Astrocyte (in vitro differentiated cells and primary cell): Measurements from ENCODE around the gene CPNE4. TPM values are rescaled to one million over a fixed set of nuclear protein-coding genes. Genes with fewer than 3 reads are reported as not detected.

Experiments
- DNase-seq: peaks from one replicate; pipeline ENCODE4 v3.0.0-alpha.2; 2010; ENCODE audit warnings: low read depth
- FAIRE-seq: peaks from 2 replicates; lab custom pipeline; 2011; peaks lifted over from hg19 to GRCh38; lab: Jason Lieb, UNC
- H2AFZ ChIP-seq: 2 replicates; pipeline ENCODE4 v1.6.0; 2012; ENCODE audit warnings: low read depth, low read length, inconsistent platforms
- H3K27ac ChIP-seq: 2 replicates; pipeline ENCODE4 v1.5.1; 2011; ENCODE audit warnings: low read depth, low read length, inconsistent platforms
- H3K27me3 ChIP-seq: 2 replicates; pipeline ENCODE4 v1.6.0; 2011; ENCODE audit warnings: low read length, inconsistent platforms; ENCODE audit not compliant: insufficient read depth
- H3K36me3 ChIP-seq: 2 replicates; pipeline ENCODE4 v1.5.1; 2011; ENCODE audit warnings: low read length, inconsistent platforms; ENCODE audit not compliant: insufficient read depth
- H3K4me1 ChIP-seq: 2 replicates; pipeline ENCODE4 v1.5.1; 2011; ENCODE audit warnings: low read length, inconsistent platforms; ENCODE audit not compliant: insufficient read depth
- H3K4me2 ChIP-seq: 2 replicates; pipeline ENCODE4 v1.6.0; 2012; ENCODE audit warnings: low read length, inconsistent platforms
- H3K4me3 ChIP-seq: 2 replicates; pipeline ENCODE4 v1.5.1; 2011; ENCODE audit warnings: low read depth, mild to moderate bottlenecking, low read length, inconsistent platforms; ENCODE audit not compliant: insufficient read depth
- H3K79me2 ChIP-seq: 2 replicates; pipeline ENCODE4 v1.6.0; 2012; ENCODE audit warnings: mild to moderate bottlenecking, low read length, inconsistent platforms; ENCODE audit not compliant: insufficient read depth
- H3K9ac ChIP-seq: 2 replicates; pipeline ENCODE4 v1.6.0; 2012; ENCODE audit warnings: mild to moderate bottlenecking, low read length, inconsistent platforms
- H3K9me3 ChIP-seq: 2 replicates; pipeline ENCODE4 v1.5.1; 2012; ENCODE audit warnings: low read depth, mild to moderate bottlenecking, low read length, inconsistent platforms; ENCODE audit not compliant: insufficient read depth
- H4K20me1 ChIP-seq: 2 replicates; pipeline ENCODE4 v1.6.0; 2012; ENCODE audit warnings: low read length, inconsistent platforms; ENCODE audit not compliant: insufficient read depth
- H3K27ac Mint-ChIP-seq: one replicate; pipeline ENCODE4 v1.8.0; 2021; ENCODE audit warnings: mild to moderate bottlenecking, mixed read lengths; ENCODE audit not compliant: unreplicated experiment
- H3K27me3 Mint-ChIP-seq: one replicate; pipeline ENCODE4 v1.8.0; 2021; ENCODE audit warnings: low read depth, mixed read lengths; ENCODE audit not compliant: unreplicated experiment
- H3K36me3 Mint-ChIP-seq: one replicate; pipeline ENCODE4 v1.8.0; 2021; ENCODE audit warnings: low read depth, mixed read lengths; ENCODE audit not compliant: unreplicated experiment
- H3K4me1 Mint-ChIP-seq: one replicate; pipeline ENCODE4 v1.8.0; 2021; ENCODE audit warnings: low read depth, mixed read lengths; ENCODE audit not compliant: unreplicated experiment
- H3K4me3 Mint-ChIP-seq: one replicate; pipeline ENCODE4 v1.8.0; 2021; ENCODE audit warnings: mild to moderate bottlenecking, moderate library complexity, mixed read lengths; ENCODE audit not compliant: unreplicated experiment
- H3K9me3 Mint-ChIP-seq: one replicate; pipeline ENCODE4 v1.8.0; 2021; ENCODE audit warnings: mild to moderate bottlenecking, mixed read lengths; ENCODE audit not compliant: unreplicated experiment
- EZH2 ChIP-seq: IDR thresholded peaks from 2 replicates; pipeline ENCODE4 v1.6.1; 2012; ENCODE audit warnings: mild to moderate bottlenecking, low read length, inconsistent platforms; ENCODE audit not compliant: insufficient read depth
- total RNA-seq: library from RNA; stranded (reverse); gene quantifications from 2 replicates; pipeline ENCODE4 v1.2.1, GENCODE V29; 2021
- TF ChIP-seq, protein P1 (sequence below): IDR thresholded peaks from 2 replicates; pipeline ENCODE4 v1.5.1; 2011; ENCODE audit warnings: low read depth, mild to moderate bottlenecking, inconsistent platforms, low read length, moderate library complexity; ENCODE audit not compliant: insufficient read depth

CPNE4 gene
- total RNA-seq, 1 donor from 2014 or later: 0.68 TPM

GRCh38 chr3:132020058-132020457 is 14.8 kb downstream of the CPNE4 start:
- Histone ChIP-seq H3K27ac (no peak overlapping the region), H3K79me2 (no peaks in the 10 kb centered on the region), H3K36me3 (no peaks in the 10 kb centered on the region), H3K27me3 (peaks cover 3% of the 10 kb centered on the region), H2AFZ (no peak overlapping the region), H3K4me2 (no peak overlapping the region), H4K20me1 (no peaks in the 10 kb centered on the region), H3K9me3 (no peaks in the 10 kb centered on the region), H3K4me1 (no peaks in the 10 kb centered on the region), H3K4me3 (no peak overlapping the region), H3K9ac (no peak overlapping the region)
- FAIRE-seq: no peak
- Mint-ChIP-seq H3K27me3 (peaks cover 14% of the 10 kb centered on the region), H3K4me1 (peaks cover 13% of the 10 kb centered on the region), H3K4me3 (no peak overlapping the region), H3K9me3 (peaks cover 1% of the 10 kb centered on the region), H3K36me3 (no peaks in the 10 kb centered on the region), H3K27ac (no peak overlapping the region)
- DNase-seq: no peak
- TF ChIP-seq, protein P1, sequence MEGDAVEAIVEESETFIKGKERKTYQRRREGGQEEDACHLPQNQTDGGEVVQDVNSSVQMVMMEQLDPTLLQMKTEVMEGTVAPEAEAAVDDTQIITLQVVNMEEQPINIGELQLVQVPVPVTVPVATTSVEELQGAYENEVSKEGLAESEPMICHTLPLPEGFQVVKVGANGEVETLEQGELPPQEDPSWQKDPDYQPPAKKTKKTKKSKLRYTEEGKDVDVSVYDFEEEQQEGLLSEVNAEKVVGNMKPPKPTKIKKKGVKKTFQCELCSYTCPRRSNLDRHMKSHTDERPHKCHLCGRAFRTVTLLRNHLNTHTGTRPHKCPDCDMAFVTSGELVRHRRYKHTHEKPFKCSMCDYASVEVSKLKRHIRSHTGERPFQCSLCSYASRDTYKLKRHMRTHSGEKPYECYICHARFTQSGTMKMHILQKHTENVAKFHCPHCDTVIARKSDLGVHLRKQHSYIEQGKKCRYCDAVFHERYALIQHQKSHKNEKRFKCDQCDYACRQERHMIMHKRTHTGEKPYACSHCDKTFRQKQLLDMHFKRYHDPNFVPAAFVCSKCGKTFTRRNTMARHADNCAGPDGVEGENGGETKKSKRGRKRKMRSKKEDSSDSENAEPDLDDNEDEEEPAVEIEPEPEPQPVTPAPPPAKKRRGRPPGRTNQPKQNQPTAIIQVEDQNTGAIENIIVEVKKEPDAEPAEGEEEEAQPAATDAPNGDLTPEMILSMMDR: no peak
- no peak for TF ChIP-seq EZH2

- peak overlapping the region; percentile 64 for H3K27ac Mint-ChIP-seq
- H3K4me3 Mint-ChIP-seq: no peak overlapping the region
- H3K27me3 Mint-ChIP-seq: peaks cover 9% of the 10 kb centered on the region
- Histone ChIP-seq H2AFZ (no peak overlapping the region), H3K4me1 (no peaks in the 10 kb centered on the region), H3K4me3 (no peak overlapping the region), H3K9me3 (no peaks in the 10 kb centered on the region), H3K36me3 (no peaks in the 10 kb centered on the region), H3K9ac (no peak overlapping the region), H3K27me3 (peaks cover 3% of the 10 kb centered on the region), H3K4me2 (no peak overlapping the region), H3K27ac (no peak overlapping the region), H4K20me1 (no peaks in the 10 kb centered on the region), H3K79me2 (no peaks in the 10 kb centered on the region)
- peaks cover 13% of the 10 kb centered on the region for H3K4me1 Mint-ChIP-seq
- H3K9me3 Mint-ChIP-seq: peaks cover 1% of the 10 kb centered on the region
- FAIRE-seq (no peak), DNase-seq (no peak)
- no peaks in the 10 kb centered on the region for H3K36me3 Mint-ChIP-seq
- no peak for TF ChIP-seq EZH2
- TF ChIP-seq, protein P1: no peak
Measured at GRCh38 chr3:132017137-132017536, 17.7 kb downstream of the CPNE4 start.

GRCh38 chr3:132016061-132017041 is 18.5 kb downstream of the CPNE4 start:
- DNase-seq (no peak), FAIRE-seq (no peak)
- TF ChIP-seq EZH2: no peak
- TF ChIP-seq, protein P1: no peak
- Histone ChIP-seq H3K79me2 (no peaks in the 10 kb centered on the region), H3K9ac (no peak overlapping the region), H2AFZ (no peak overlapping the region), H3K9me3 (no peaks in the 10 kb centered on the region), H3K4me2 (no peak overlapping the region), H3K4me3 (no peak overlapping the region), H3K27me3 (peaks cover 3% of the 10 kb centered on the region), H3K27ac (no peak overlapping the region), H3K4me1 (no peaks in the 10 kb centered on the region), H3K36me3 (no peaks in the 10 kb centered on the region), H4K20me1 (no peaks in the 10 kb centered on the region)
- H3K27ac Mint-ChIP-seq: peak overlapping the region; percentile 64
- peaks cover 13% of the 10 kb centered on the region for H3K4me1 Mint-ChIP-seq
- no peak overlapping the region for H3K4me3 Mint-ChIP-seq
- H3K36me3 Mint-ChIP-seq: no peaks in the 10 kb centered on the region
- peaks cover 9% of the 10 kb centered on the region for H3K27me3 Mint-ChIP-seq
- H3K9me3 Mint-ChIP-seq: peaks cover 1% of the 10 kb centered on the region
